H9 (cell line): ENCODE measurements around the gene TMBIM6. TPM values are rescaled to one million over a fixed set of nuclear protein-coding genes. Genes with fewer than 3 reads are reported as not detected.

Experiments
- DNase-seq: peaks from one replicate; pipeline ENCODE4 v3.0.0-alpha.2; 2017
- H2AFZ ChIP-seq: one replicate; pipeline ENCODE4 v1.6.1; 2013; ENCODE audit warnings: mild to moderate bottlenecking, low read length, control low read depth, moderate library complexity
- H2AK5ac ChIP-seq: 2 replicates; pipeline ENCODE4 v1.6.1; 2013; ENCODE audit warnings: low read length, control low read depth, mixed read lengths; ENCODE audit not compliant: insufficient read length
- H2BK120ac ChIP-seq: one replicate; pipeline ENCODE4 v1.6.1; 2013; ENCODE audit warnings: low read depth, mild to moderate bottlenecking, low read length, control low read depth, inconsistent platforms; ENCODE audit not compliant: poor library complexity, severe bottlenecking
- H2BK12ac ChIP-seq: 2 replicates; pipeline ENCODE4 v1.6.1; 2013; ENCODE audit warnings: low read length, control low read depth, mixed read lengths, low read depth; ENCODE audit not compliant: insufficient read length
- H2BK15ac ChIP-seq: 2 replicates; pipeline ENCODE4 v1.6.1; 2013; ENCODE audit warnings: low read depth, low read length, control low read depth
- H2BK20ac ChIP-seq: one replicate; pipeline ENCODE4 v1.6.1; 2013; ENCODE audit warnings: low read depth, mild to moderate bottlenecking, low read length, control low read depth, inconsistent platforms; ENCODE audit not compliant: poor library complexity, severe bottlenecking
- H2BK5ac ChIP-seq: 2 replicates; pipeline ENCODE4 v1.6.1; 2013; ENCODE audit warnings: low read length, control low read depth, mixed read lengths; ENCODE audit not compliant: insufficient read length
- H3K14ac ChIP-seq: 2 replicates; pipeline ENCODE4 v1.6.1; 2013; ENCODE audit warnings: low read length, control low read depth; ENCODE audit not compliant: insufficient read depth
- H3K18ac ChIP-seq: 2 replicates; pipeline ENCODE4 v1.6.1; 2013; ENCODE audit warnings: low read depth, mild to moderate bottlenecking, mixed read lengths, low read length, control low read depth; ENCODE audit not compliant: insufficient read length
- H3K23ac ChIP-seq: 2 replicates; pipeline ENCODE4 v1.6.1; 2013; ENCODE audit warnings: low read length, control low read depth, mixed read lengths, low read depth; ENCODE audit not compliant: insufficient read length
- H3K23me2 ChIP-seq: 2 replicates; pipeline ENCODE4 v1.6.1; 2013; ENCODE audit warnings: low read depth, mild to moderate bottlenecking, mixed read lengths, low read length, control low read depth; ENCODE audit not compliant: insufficient read length, poor library complexity, severe bottlenecking
- H3K27ac ChIP-seq: 2 replicates; pipeline ENCODE4 v1.5.1; 2013; ENCODE audit warnings: low read length, control low read depth, mixed read lengths, low read depth; ENCODE audit not compliant: insufficient read length
- H3K27me3 ChIP-seq: 2 replicates; pipeline ENCODE4 v1.6.1; 2013; ENCODE audit warnings: low read length, control low read depth, inconsistent platforms; ENCODE audit not compliant: insufficient read depth
- H3K4ac ChIP-seq: 2 replicates; pipeline ENCODE4 v1.6.1; 2013; ENCODE audit warnings: low read depth, mild to moderate bottlenecking, control low read depth, inconsistent platforms, low read length, moderate library complexity
- H3K4me1 ChIP-seq: 2 replicates; pipeline ENCODE4 v1.6.1; 2013; ENCODE audit warnings: low read length, control low read depth, inconsistent platforms; ENCODE audit not compliant: insufficient read depth
- H3K4me2 ChIP-seq: 2 replicates; pipeline ENCODE4 v1.6.1; 2013; ENCODE audit warnings: low read length, control low read depth, mixed read lengths; ENCODE audit not compliant: insufficient read length, insufficient read depth
- H3K56ac ChIP-seq: 2 replicates; pipeline ENCODE4 v1.6.1; 2013; ENCODE audit warnings: low read depth, mild to moderate bottlenecking, mixed read lengths, low read length, control low read depth; ENCODE audit not compliant: insufficient read length
- H3K79me1 ChIP-seq: 2 replicates; pipeline ENCODE4 v1.6.1; 2013; ENCODE audit warnings: low read depth, mild to moderate bottlenecking, moderate library complexity, low read length, control low read depth, inconsistent platforms; ENCODE audit not compliant: insufficient read depth, poor library complexity, severe bottlenecking
- H3K79me2 ChIP-seq: 2 replicates; pipeline ENCODE4 v1.6.1; 2013; ENCODE audit warnings: low read length, control low read depth, inconsistent platforms; ENCODE audit not compliant: insufficient read depth
- H3K9ac ChIP-seq: 2 replicates; pipeline ENCODE4 v1.6.1; 2013; ENCODE audit warnings: low read length, control low read depth, mixed read lengths; ENCODE audit not compliant: insufficient read length; ENCODE audit errors: extremely low read depth
- H3K9me3 ChIP-seq: one replicate; pipeline ENCODE4 v1.6.1; 2013; ENCODE audit warnings: low read depth, low read length, inconsistent platforms; ENCODE audit not compliant: control insufficient read depth
- H3T11ph ChIP-seq: one replicate; pipeline ENCODE4 v1.6.1; 2013; ENCODE audit warnings: mild to moderate bottlenecking, low read length, control low read depth, inconsistent platforms
- H4K20me1 ChIP-seq: one replicate; pipeline ENCODE4 v1.6.1; 2013; ENCODE audit not compliant: control insufficient read depth, insufficient read length, insufficient read depth
- H4K5ac ChIP-seq: 2 replicates; pipeline ENCODE4 v1.6.1; 2013; ENCODE audit warnings: low read depth, mild to moderate bottlenecking, mixed read lengths, low read length, control low read depth; ENCODE audit not compliant: insufficient read length
- H4K8ac ChIP-seq: replicated peaks from 2 replicates; pipeline ENCODE4 v1.6.1; 2013; ENCODE audit warnings: low read length, control low read depth, mixed read lengths, low read depth; ENCODE audit not compliant: insufficient read length
- H4K91ac ChIP-seq: 2 replicates; pipeline ENCODE4 v1.6.1; 2013; ENCODE audit warnings: low read depth, mild to moderate bottlenecking, moderate library complexity, mixed read lengths, low read length, control low read depth; ENCODE audit not compliant: insufficient read length
- H3K27ac Mint-ChIP-seq, 3 experiments: 2 replicates in 2 of 3; 3 replicates in 1 of 3; pipeline ENCODE4 v1.8.0; 2020 to 2021; ENCODE audit warnings: mixed read lengths in 3 of 3, mild to moderate bottlenecking in 1 of 3, moderate library complexity in 1 of 3
- H3K27me3 Mint-ChIP-seq: 2 replicates; pipeline ENCODE4 v1.8.0; 2021; ENCODE audit warnings: low read depth, mild to moderate bottlenecking, moderate library complexity, mixed read lengths
- H3K36me3 Mint-ChIP-seq, 3 experiments: 2 replicates in 2 of 3; 3 replicates in 1 of 3; pipeline ENCODE4 v1.8.0; 2020 to 2021; ENCODE audit warnings: low read depth in 3 of 3, mixed read lengths in 3 of 3; ENCODE audit not compliant: insufficient read depth in 1 of 3
- H3K4me1 Mint-ChIP-seq, 2 experiments: 2 replicates each; pipeline ENCODE4 v1.8.0; 2020; ENCODE audit warnings: mixed read lengths in 2 of 2
- H3K4me3 Mint-ChIP-seq, 2 experiments: 2 replicates in 1 of 2; 3 replicates in 1 of 2; pipeline ENCODE4 v1.8.0; 2020 to 2021; ENCODE audit warnings: mild to moderate bottlenecking in 2 of 2, mixed read lengths in 2 of 2, moderate library complexity in 1 of 2
- H3K9me3 Mint-ChIP-seq, 2 experiments: 2 replicates in 1 of 2; 3 replicates in 1 of 2; pipeline ENCODE4 v1.8.0; 2020; ENCODE audit warnings: mild to moderate bottlenecking in 2 of 2, mixed read lengths in 2 of 2, moderate library complexity in 1 of 2
- CTCF ChIP-seq: fragments of 200-600 bp; sonication (generic); conservative IDR thresholded peaks from 3 replicates; pipeline ENCODE4 v1.8.0; 2021; ENCODE audit warnings: antibody characterized with exemption, mild to moderate bottlenecking
- WGBS: extraction: QIAGEN DNeasy Blood & Tissue Kit; methylation state at CpG from one replicate; pipeline ENCODE4 v1.1.7; 2013; ENCODE audit warnings: missing lambda C conversion rate, low lambda C conversion rate, mixed read lengths; ENCODE audit not compliant: insufficient read length; ENCODE audit errors: extremely low coverage; 5-methylcytosine and 5-hydroxymethylcytosine counted together
- total RNA-seq: library from RNA; stranded (reverse); gene quantifications from 2 replicates; pipeline ENCODE4 v1.2.1, GENCODE V29; 2021

TMBIM6 gene
- total RNA-seq, 1 experiment from 2014 or later = 362 TPM

GRCh38 chr12:49806321-49806813, 65.0 kb downstream of the TMBIM6 start:
- Histone ChIP-seq H4K91ac (no peak overlapping the region), H2BK12ac (no peak overlapping the region), H4K20me1 (no peaks in the 10 kb centered on the region), H3K27me3 (no peaks in the 10 kb centered on the region), H3K9ac (no peak overlapping the region), H4K8ac (no peak overlapping the region), H3K23ac (no peak overlapping the region), H3K79me2 (no peaks in the 10 kb centered on the region), H4K5ac (no peak overlapping the region), H3K9me3 (no peaks in the 10 kb centered on the region), H3K4me1 (peaks cover 14% of the 10 kb centered on the region; the same call in 1 of the 2 replicates), H2BK15ac (no peak overlapping the region), H3K4ac (no peak overlapping the region), H2BK20ac (no peak overlapping the region), H3K14ac (no peak overlapping the region), H3K4me2 (no peak overlapping the region), H3T11ph (no peak overlapping the region), H3K56ac (no peak overlapping the region), H2AFZ (no peak overlapping the region), H2AK5ac (no peak overlapping the region), H3K23me2 (no peaks in the 10 kb centered on the region), H3K79me1 (no peaks in the 10 kb centered on the region), H2BK120ac (no peak overlapping the region), H2BK5ac (no peak overlapping the region), H3K27ac (no peak overlapping the region), H3K18ac (no peak overlapping the region)
- Mint-ChIP-seq H3K9me3 (no peaks in the 10 kb centered on the region; a peak in 1 of 5 replicates), H3K4me1 (peaks cover 23 to 44% of the 10 kb centered on the region in 2 experiments), H3K27me3 (no peaks in the 10 kb centered on the region), H3K36me3 (peaks cover 6 to 32% (median 21%) of the 10 kb centered on the region in 3 experiments; a peak in 6 of 7 replicates), H3K4me3 (no peak overlapping the region), H3K27ac (peak overlapping the region; percentile 20 to 36 (median 32); a peak in 3 of 7 replicates)
- no peak for DNase-seq
- no CpG with 5 or more reads among the region's 7 CpGs for WGBS
- TF ChIP-seq CTCF = no peak
